Measurements from ENCODE around the gene TRIM2.

- TF ChIP-seq POLR2AphosphoS5 (IDR thresholded peaks at IDR 0.05; ENCODE audit: low read depth, low read length): no peak
- TF ChIP-seq POLR2A (IDR thresholded peaks at IDR 0.05; ENCODE audit: low read depth, low read length): no peak
- no peak for TF ChIP-seq SPI1 (IDR thresholded peaks at IDR 0.05; ENCODE audit: low read depth, low read length)
- no peak for TF ChIP-seq TAF1 (IDR thresholded peaks at IDR 0.05; ENCODE audit: low read depth, low read length)
Observed at GRCh38 chr4:153197301-153197700, 6.9 kb upstream of the TRIM2 start.

All from GM12891 (cell line).